T-helper 2 cell treated with Interferon-gamma antibody and Interleukin-4, amounts not matched to agents 5 μg/mL and 100 μg/mL, for 36 hours (primary cell): Measurements from ENCODE around the gene GLMN.
"Not testable (repeated sequence)": the region's sequence is repeated elsewhere in the genome, so short reads cannot be mapped to it uniquely, and the experiment has no call there.

Source experiments
- DNase-seq: peaks from one replicate; pipeline ENCODE4 v3.0.0; 2021; ENCODE audit warnings: low spot score
- H3K27ac Mint-ChIP-seq: one replicate; pipeline ENCODE4 v1.8.0; 2021; ENCODE audit warnings: mild to moderate bottlenecking, mixed read lengths
- H3K27me3 Mint-ChIP-seq: one replicate; pipeline ENCODE4 v1.8.0; 2021; ENCODE audit warnings: low read depth, mixed read lengths
- H3K36me3 Mint-ChIP-seq: one replicate; pipeline ENCODE4 v1.8.0; 2021; ENCODE audit warnings: low read depth, mixed read lengths
- H3K4me1 Mint-ChIP-seq: one replicate; pipeline ENCODE4 v1.8.0; 2021; ENCODE audit warnings: low read depth, mixed read lengths
- H3K4me3 Mint-ChIP-seq: one replicate; pipeline ENCODE4 v1.8.0; 2022; ENCODE audit warnings: mild to moderate bottlenecking, moderate library complexity, mixed read lengths
- H3K9me3 Mint-ChIP-seq: one replicate; pipeline ENCODE4 v1.8.0; 2021; ENCODE audit warnings: mixed read lengths

GLMN gene

GRCh38 chr1:92276082-92276481 lies 22.7 kb downstream of the GLMN start:
- no peaks in the 10 kb centered on the region for H3K27me3 Mint-ChIP-seq
- no peaks in the 10 kb centered on the region for H3K9me3 Mint-ChIP-seq
- DNase-seq = no peak
- no peak overlapping the region for H3K4me3 Mint-ChIP-seq
- peaks cover 62% of the 10 kb centered on the region for H3K36me3 Mint-ChIP-seq
- no peak overlapping the region for H3K27ac Mint-ChIP-seq
- peaks cover 5% of the 10 kb centered on the region for H3K4me1 Mint-ChIP-seq

- no peak overlapping the region for H3K27ac Mint-ChIP-seq
- no peaks in the 10 kb centered on the region for H3K27me3 Mint-ChIP-seq
- no peak overlapping the region for H3K4me3 Mint-ChIP-seq
- no peaks in the 10 kb centered on the region for H3K9me3 Mint-ChIP-seq
- DNase-seq = no peak
- H3K36me3 Mint-ChIP-seq = peaks cover 55% of the 10 kb centered on the region
- no peaks in the 10 kb centered on the region for H3K4me1 Mint-ChIP-seq
These were observed 23.8 kb downstream of the GLMN start for GRCh38 chr1:92274939-92275338.

GRCh38 chr1:92273039-92273438 lies 25.7 kb downstream of the GLMN start:
- DNase-seq = no peak
- Mint-ChIP-seq H3K27me3 (no peaks in the 10 kb centered on the region), H3K36me3 (peaks cover 49% of the 10 kb centered on the region), H3K27ac (no peak overlapping the region), H3K4me3 (no peak overlapping the region), H3K4me1 (no peaks in the 10 kb centered on the region), H3K9me3 (no peaks in the 10 kb centered on the region)

- Mint-ChIP-seq H3K27ac (no peak overlapping the region), H3K4me1 (no peaks in the 10 kb centered on the region), H3K9me3 (no peaks in the 10 kb centered on the region), H3K4me3 (no peak overlapping the region), H3K36me3 (peaks cover 68% of the 10 kb centered on the region), H3K27me3 (no peaks in the 10 kb centered on the region)
- no peak for DNase-seq
These were observed 36.3 kb downstream of the GLMN start for GRCh38 chr1:92262516-92262915.

GRCh38 chr1:92259350-92259749 lies 39.4 kb downstream of the GLMN start:
- DNase-seq = no peak
- no peak overlapping the region for H3K27ac Mint-ChIP-seq
- no peaks in the 10 kb centered on the region for H3K4me1 Mint-ChIP-seq
- no peak overlapping the region for H3K4me3 Mint-ChIP-seq
- H3K9me3 Mint-ChIP-seq = peaks cover 21% of the 10 kb centered on the region
- H3K36me3 Mint-ChIP-seq = peaks cover 84% of the 10 kb centered on the region
- H3K27me3 Mint-ChIP-seq = no peaks in the 10 kb centered on the region

- not testable (repeated sequence) for H3K27me3 Mint-ChIP-seq, H3K4me1 Mint-ChIP-seq, H3K4me3 Mint-ChIP-seq, DNase-seq, H3K27ac Mint-ChIP-seq
- Mint-ChIP-seq H3K9me3 (peaks cover 28% of the 10 kb centered on the region), H3K36me3 (peaks cover 75% of the 10 kb centered on the region)
These were observed 44.1 kb downstream of the GLMN start for GRCh38 chr1:92254714-92255113.

GRCh38 chr1:92244376-92244775 lies 54.4 kb downstream of the GLMN start:
- H3K27me3 Mint-ChIP-seq = no peaks in the 10 kb centered on the region
- no peak for DNase-seq

GRCh38 chr1:92240034-92240433 lies 58.8 kb downstream of the GLMN start:
- H3K27ac Mint-ChIP-seq = no peak overlapping the region
- no peak overlapping the region for H3K4me3 Mint-ChIP-seq
- H3K4me1 Mint-ChIP-seq = no peaks in the 10 kb centered on the region
- DNase-seq = no peak
- H3K9me3 Mint-ChIP-seq = no peaks in the 10 kb centered on the region
- peaks cover 4% of the 10 kb centered on the region for H3K27me3 Mint-ChIP-seq
- peaks cover 3% of the 10 kb centered on the region for H3K36me3 Mint-ChIP-seq

More at GRCh38 chr1:92244376-92244775, 54.4 kb downstream of the GLMN start:
- no peak overlapping the region for H3K4me3 Mint-ChIP-seq
- no peak overlapping the region for H3K27ac Mint-ChIP-seq
- H3K9me3 Mint-ChIP-seq = no peaks in the 10 kb centered on the region
- H3K36me3 Mint-ChIP-seq = peaks cover 20% of the 10 kb centered on the region
- H3K4me1 Mint-ChIP-seq = no peaks in the 10 kb centered on the region

GRCh38 chr1:92230736-92231135 lies 68.1 kb downstream of the GLMN start:
- Mint-ChIP-seq H3K27ac (no peak overlapping the region), H3K36me3 (no peaks in the 10 kb centered on the region), H3K27me3 (peaks cover 11% of the 10 kb centered on the region)

GRCh38 chr1:92228401-92228800 lies 70.4 kb downstream of the GLMN start:
- Mint-ChIP-seq H3K27ac (no peak overlapping the region), H3K9me3 (no peaks in the 10 kb centered on the region), H3K36me3 (no peaks in the 10 kb centered on the region), H3K4me3 (no peak overlapping the region), H3K27me3 (peaks cover 11% of the 10 kb centered on the region), H3K4me1 (no peaks in the 10 kb centered on the region)
- DNase-seq = no peak

More at GRCh38 chr1:92230736-92231135, 68.1 kb downstream of the GLMN start:
- no peak for DNase-seq
- Mint-ChIP-seq H3K4me3 (no peak overlapping the region), H3K4me1 (no peaks in the 10 kb centered on the region), H3K9me3 (no peaks in the 10 kb centered on the region)

- Mint-ChIP-seq H3K27me3 (no peaks in the 10 kb centered on the region), H3K27ac (no peak overlapping the region), H3K9me3 (no peaks in the 10 kb centered on the region), H3K36me3 (no peaks in the 10 kb centered on the region), H3K4me3 (no peak overlapping the region), H3K4me1 (no peaks in the 10 kb centered on the region)
- DNase-seq = no peak
These were observed 79.8 kb downstream of the GLMN start for GRCh38 chr1:92219028-92219427.

- Mint-ChIP-seq H3K36me3 (no peaks in the 10 kb centered on the region), H3K27me3 (no peaks in the 10 kb centered on the region), H3K27ac (no peak overlapping the region), H3K4me3 (no peak overlapping the region), H3K9me3 (no peaks in the 10 kb centered on the region), H3K4me1 (no peaks in the 10 kb centered on the region)
- no peak for DNase-seq
These were observed 80.2 kb downstream of the GLMN start for GRCh38 chr1:92218559-92218958.

- no peaks in the 10 kb centered on the region for H3K4me1 Mint-ChIP-seq
- DNase-seq = no peak
- H3K27ac Mint-ChIP-seq = no peak within 1 kb of the TSS
- no peaks in the 10 kb centered on the region for H3K9me3 Mint-ChIP-seq
- no peaks in the 10 kb centered on the region for H3K36me3 Mint-ChIP-seq
- H3K4me3 Mint-ChIP-seq = no peak within 1 kb of the TSS
- no peaks in the 10 kb centered on the region for H3K27me3 Mint-ChIP-seq
These were observed 81.1 kb downstream of the GLMN start, which contains the start of gene C1orf146 for GRCh38 chr1:92217721-92218120. Gene C1orf146 (plus strand): TSS chr1:92217915. CDS start chr1:92231421, 13,506 bp downstream.

- Mint-ChIP-seq H3K9me3 (peaks cover under 1% of the 10 kb centered on the region), H3K4me3 (no peak overlapping the region), H3K27ac (no peak overlapping the region), H3K4me1 (peaks cover 14% of the 10 kb centered on the region), H3K36me3 (no peaks in the 10 kb centered on the region), H3K27me3 (no peaks in the 10 kb centered on the region)
- DNase-seq = no peak
These were observed 87.6 kb downstream of the GLMN start for GRCh38 chr1:92211166-92211565.

- H3K4me1 Mint-ChIP-seq = peaks cover 14% of the 10 kb centered on the region
- H3K9me3 Mint-ChIP-seq = peaks cover 4% of the 10 kb centered on the region
- H3K27me3 Mint-ChIP-seq = no peaks in the 10 kb centered on the region
- no peak overlapping the region for H3K4me3 Mint-ChIP-seq
- no peak for DNase-seq
- no peak overlapping the region for H3K27ac Mint-ChIP-seq
- no peaks in the 10 kb centered on the region for H3K36me3 Mint-ChIP-seq
These were observed 88.1 kb downstream of the GLMN start for GRCh38 chr1:92210701-92211100.
